ENCODE measurements around the gene JAK1.

The JAK1 gene

GRCh38 chr1:64923294-64923718, 43.0 kb downstream of the JAK1 start:
- peaks cover 0 to 1% of the 10 kb centered on the region in 2 experiments for H3K4me1 ChIP-seq (ENCODE audit: control insufficient read depth in 1 of 2, insufficient read depth in 2 of 2, low read length in 2 of 2)
- no peaks in the 10 kb centered on the region for H3K36me3 ChIP-seq (ENCODE audit: control insufficient read depth in 1 of 2, insufficient read depth in 2 of 2, low read length in 2 of 2)
- H2BK12ac ChIP-seq (ENCODE audit: low read length): no peak overlapping the region
- no peaks in the 10 kb centered on the region for H3K9me3 ChIP-seq (ENCODE audit: insufficient read depth, low read depth, low read length)
- H4K12ac ChIP-seq (ENCODE audit: low read depth, low read length): no peak overlapping the region
- H4K91ac ChIP-seq (ENCODE audit: low read depth, low read length): no peak overlapping the region
- H2AFZ ChIP-seq (ENCODE audit: insufficient read depth, low read length, poor library complexity): no peak overlapping the region
- H3K27me3 ChIP-seq (ENCODE audit: insufficient read depth, low read length): no peaks in the 10 kb centered on the region
- no CpG with 5 or more reads among the region's 2 CpGs for WGBS (ENCODE audit: extremely low coverage, insufficient coverage, insufficient read length)
- H3K4me3 ChIP-seq (ENCODE audit: low read depth, low read length): no peak overlapping the region
- H2BK5ac ChIP-seq (ENCODE audit: low read depth, low read length, poor library complexity): no peak overlapping the region
- H3K9ac ChIP-seq (ENCODE audit: low read length): no peak overlapping the region
- H3K4ac ChIP-seq (ENCODE audit: low read depth, low read length): no peak overlapping the region
- no peaks in the 10 kb centered on the region for H3K79me2 ChIP-seq (ENCODE audit: control insufficient read depth, insufficient read depth, low read length, poor library complexity)
- H4K8ac ChIP-seq (ENCODE audit: low read depth, low read length): no peak overlapping the region
- H3K18ac ChIP-seq (ENCODE audit: low read length): no peak overlapping the region
- DNase-seq: no peak
- H2BK120ac ChIP-seq (ENCODE audit: insufficient read depth, low read length, poor library complexity): no peak overlapping the region
- H2AK5ac ChIP-seq (ENCODE audit: low read length): no peak overlapping the region
- no peak overlapping the region for H3K23ac ChIP-seq (ENCODE audit: low read length)
- no peak overlapping the region for H3K27ac ChIP-seq (ENCODE audit: low read depth, low read length)
- no peak overlapping the region for H3K4me2 ChIP-seq (ENCODE audit: low read length)
- no peak overlapping the region for H3K14ac ChIP-seq (ENCODE audit: low read length)
- no peaks in the 10 kb centered on the region for H3K79me1 ChIP-seq (ENCODE audit: low read length)

DNA sequence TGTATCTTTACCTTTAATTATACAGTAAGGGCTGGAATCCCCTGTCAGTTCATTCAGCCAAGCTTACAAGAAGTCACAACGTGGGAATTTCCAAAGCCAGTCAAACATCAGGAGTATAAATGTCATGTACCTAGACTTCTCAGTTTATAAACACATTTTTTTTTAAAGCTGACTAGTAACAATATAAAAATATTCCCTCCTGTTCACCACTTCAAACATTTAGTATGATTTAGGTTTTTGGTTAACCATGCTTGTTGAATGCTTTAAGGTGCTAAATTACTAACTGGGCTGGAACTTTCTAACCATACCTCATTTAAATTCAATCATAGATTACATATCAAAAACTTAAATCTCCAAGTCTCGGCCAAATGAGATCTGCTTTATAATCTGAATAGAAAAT, 44.0 kb downstream of the JAK1 start:
- H3K18ac ChIP-seq (ENCODE audit: low read length): no peak overlapping the region
- no peak overlapping the region for H2BK12ac ChIP-seq (ENCODE audit: low read length)
- H3K79me1 ChIP-seq (ENCODE audit: low read length): no peaks in the 10 kb centered on the region
- H3K9me3 ChIP-seq (ENCODE audit: insufficient read depth, low read depth, low read length): no peaks in the 10 kb centered on the region
- no peak overlapping the region for H2AFZ ChIP-seq (ENCODE audit: insufficient read depth, low read length, poor library complexity)
- H3K27me3 ChIP-seq (ENCODE audit: insufficient read depth, low read length): no peaks in the 10 kb centered on the region
- peaks cover 1 to 5% of the 10 kb centered on the region in 2 experiments for H3K4me1 ChIP-seq (ENCODE audit: control insufficient read depth in 1 of 2, insufficient read depth in 2 of 2, low read length in 2 of 2)
- no peaks in the 10 kb centered on the region for H3K36me3 ChIP-seq (ENCODE audit: control insufficient read depth in 1 of 2, insufficient read depth in 2 of 2, low read length in 2 of 2)
- H2BK120ac ChIP-seq (ENCODE audit: insufficient read depth, low read length, poor library complexity): no peak overlapping the region
- no peak overlapping the region for H2AK5ac ChIP-seq (ENCODE audit: low read length)
- H3K9ac ChIP-seq (ENCODE audit: low read length): no peak overlapping the region
- no peak overlapping the region for H3K23ac ChIP-seq (ENCODE audit: low read length)
- no peak overlapping the region for H4K91ac ChIP-seq (ENCODE audit: low read depth, low read length)
- H3K4me2 ChIP-seq (ENCODE audit: low read length): no peak overlapping the region
- H2BK5ac ChIP-seq (ENCODE audit: low read depth, low read length, poor library complexity): no peak overlapping the region
- no peak overlapping the region for H4K8ac ChIP-seq (ENCODE audit: low read depth, low read length)
- no peak overlapping the region for H4K12ac ChIP-seq (ENCODE audit: low read depth, low read length)
- no peak overlapping the region for H3K4me3 ChIP-seq (ENCODE audit: low read depth, low read length)
- no peak overlapping the region for H3K4ac ChIP-seq (ENCODE audit: low read depth, low read length)
- no peak overlapping the region for H3K14ac ChIP-seq (ENCODE audit: low read length)
- no peak for DNase-seq
- no CpG with 5 or more reads among the region's 2 CpGs for WGBS (ENCODE audit: extremely low coverage, insufficient coverage, insufficient read length)
- H3K27ac ChIP-seq (ENCODE audit: low read depth, low read length): no peak overlapping the region
- H3K79me2 ChIP-seq (ENCODE audit: control insufficient read depth, insufficient read depth, low read length, poor library complexity): no peaks in the 10 kb centered on the region

DNA sequence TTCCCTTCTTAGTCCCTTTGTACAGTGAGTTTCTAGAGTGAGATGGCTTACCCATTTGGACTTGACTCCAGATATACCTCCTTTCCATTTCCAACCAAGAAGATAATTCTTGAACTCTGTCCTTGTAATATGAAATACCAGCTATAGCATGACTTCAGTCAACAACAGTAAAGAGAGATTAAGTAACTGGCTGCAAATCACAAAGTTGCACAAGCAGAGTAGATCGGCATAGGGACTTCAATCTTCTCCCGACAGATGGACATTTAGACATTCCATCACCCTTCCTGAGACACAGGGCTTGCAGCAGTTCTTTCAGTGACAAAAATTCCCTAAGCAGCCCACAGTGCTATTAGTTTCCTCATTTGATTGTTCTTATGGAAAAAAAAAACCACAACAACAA, 44.6 kb downstream of the JAK1 start:
- H3K27ac ChIP-seq (ENCODE audit: low read depth, low read length): no peak overlapping the region
- no peak overlapping the region for H2AK5ac ChIP-seq (ENCODE audit: low read length)
- no peaks in the 10 kb centered on the region for H3K27me3 ChIP-seq (ENCODE audit: insufficient read depth, low read length)
- no peak overlapping the region for H2AFZ ChIP-seq (ENCODE audit: insufficient read depth, low read length, poor library complexity)
- H3K79me1 ChIP-seq (ENCODE audit: low read length): no peaks in the 10 kb centered on the region
- no peaks in the 10 kb centered on the region for H3K9me3 ChIP-seq (ENCODE audit: insufficient read depth, low read depth, low read length)
- H3K4me1 ChIP-seq (ENCODE audit: control insufficient read depth in 1 of 2, insufficient read depth in 2 of 2, low read length in 2 of 2): peaks cover 1 to 7% of the 10 kb centered on the region in 2 experiments
- H3K18ac ChIP-seq (ENCODE audit: low read length): no peak overlapping the region
- no peak overlapping the region for H2BK120ac ChIP-seq (ENCODE audit: insufficient read depth, low read length, poor library complexity)
- H3K4me2 ChIP-seq (ENCODE audit: low read length): no peak overlapping the region
- no peak overlapping the region for H2BK5ac ChIP-seq (ENCODE audit: low read depth, low read length, poor library complexity)
- no peak overlapping the region for H4K12ac ChIP-seq (ENCODE audit: low read depth, low read length)
- H4K8ac ChIP-seq (ENCODE audit: low read depth, low read length): no peak overlapping the region
- no peak overlapping the region for H3K9ac ChIP-seq (ENCODE audit: low read length)
- no peak overlapping the region for H3K4ac ChIP-seq (ENCODE audit: low read depth, low read length)
- DNase-seq: peak in 1 of 2 donors; percentile 53
- no peaks in the 10 kb centered on the region for H3K79me2 ChIP-seq (ENCODE audit: control insufficient read depth, insufficient read depth, low read length, poor library complexity)
- no peaks in the 10 kb centered on the region for H3K36me3 ChIP-seq (ENCODE audit: control insufficient read depth in 1 of 2, insufficient read depth in 2 of 2, low read length in 2 of 2)
- H4K91ac ChIP-seq (ENCODE audit: low read depth, low read length): no peak overlapping the region
- H2BK12ac ChIP-seq (ENCODE audit: low read length): no peak overlapping the region
- no peak overlapping the region for H3K4me3 ChIP-seq (ENCODE audit: low read depth, low read length)
- no peak overlapping the region for H3K23ac ChIP-seq (ENCODE audit: low read length)
- H3K14ac ChIP-seq (ENCODE audit: low read length): no peak overlapping the region
- no CpG with 5 or more reads among the region's 2 CpGs for WGBS (ENCODE audit: extremely low coverage, insufficient coverage, insufficient read length)

- Histone ChIP-seq H2BK12ac (ENCODE audit: low read length) (no peak overlapping the region), H2AFZ (ENCODE audit: insufficient read depth, low read length, poor library complexity) (no peak overlapping the region), H3K27me3 (ENCODE audit: insufficient read depth, low read length) (no peaks in the 10 kb centered on the region), H4K8ac (ENCODE audit: low read depth, low read length) (no peak overlapping the region), H3K4me3 (ENCODE audit: low read depth, low read length) (no peak overlapping the region), H2BK5ac (ENCODE audit: low read depth, low read length, poor library complexity) (no peak overlapping the region), H4K12ac (ENCODE audit: low read depth, low read length) (no peak overlapping the region), H3K4me2 (ENCODE audit: low read length) (no peak overlapping the region), H3K14ac (ENCODE audit: low read length) (no peak overlapping the region), H3K9me3 (ENCODE audit: insufficient read depth, low read depth, low read length) (no peaks in the 10 kb centered on the region), H3K23ac (ENCODE audit: low read length) (no peak overlapping the region), H3K4me1 (ENCODE audit: control insufficient read depth in 1 of 2, insufficient read depth in 2 of 2, low read length in 2 of 2) (peaks cover 3 to 7% of the 10 kb centered on the region in 2 experiments), H3K79me1 (ENCODE audit: low read length) (no peaks in the 10 kb centered on the region), H4K91ac (ENCODE audit: low read depth, low read length) (no peak overlapping the region), H3K4ac (ENCODE audit: low read depth, low read length) (no peak overlapping the region), H3K27ac (ENCODE audit: low read depth, low read length) (no peak overlapping the region), H2AK5ac (ENCODE audit: low read length) (no peak overlapping the region), H3K36me3 (ENCODE audit: control insufficient read depth in 1 of 2, insufficient read depth in 2 of 2, low read length in 2 of 2) (no peaks in the 10 kb centered on the region), H3K18ac (ENCODE audit: low read length) (no peak overlapping the region), H3K9ac (ENCODE audit: low read length) (no peak overlapping the region), H3K79me2 (ENCODE audit: control insufficient read depth, insufficient read depth, low read length, poor library complexity) (no peaks in the 10 kb centered on the region), H2BK120ac (ENCODE audit: insufficient read depth, low read length, poor library complexity) (no peak overlapping the region)
- peak in 1 of 2 donors; percentile 45 for DNase-seq
- no CpG with 5 or more reads among the region's 3 CpGs for WGBS (ENCODE audit: extremely low coverage, insufficient coverage, insufficient read length)
These were observed 45.3 kb downstream of the JAK1 start for GRCh38 chr1:64920941-64921589.

All from trophoblast cell (in vitro differentiated cells and primary cell).